ENCODE results near the gene CNTN6.

The CNTN6 gene

DNA sequence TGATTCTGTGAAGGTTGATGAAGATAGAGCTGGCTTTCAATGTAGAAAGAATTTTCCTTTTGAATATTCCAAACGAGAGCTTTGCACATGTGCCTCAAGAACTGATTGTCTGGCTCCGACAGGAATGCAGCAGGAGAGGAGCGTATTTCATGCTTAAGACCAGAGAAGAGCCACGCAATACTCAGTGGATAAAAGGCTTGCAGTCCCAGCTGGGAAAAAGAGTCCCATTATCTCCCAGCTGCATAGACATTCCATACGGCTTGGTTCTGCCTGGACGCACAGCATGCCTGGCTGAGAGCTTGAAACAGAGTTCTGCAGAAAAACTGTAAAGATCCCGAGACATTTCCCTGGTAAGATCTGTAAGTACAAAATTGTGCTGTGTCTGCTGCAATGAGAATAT, at the start of gene CNTN6:
TSS of gene CNTN6 (plus strand) at position 254 of the 400 bp plus-strand sequence. CDS start 54,985 bp downstream, outside the sequence.
- DNase-seq = no peak

DNA sequence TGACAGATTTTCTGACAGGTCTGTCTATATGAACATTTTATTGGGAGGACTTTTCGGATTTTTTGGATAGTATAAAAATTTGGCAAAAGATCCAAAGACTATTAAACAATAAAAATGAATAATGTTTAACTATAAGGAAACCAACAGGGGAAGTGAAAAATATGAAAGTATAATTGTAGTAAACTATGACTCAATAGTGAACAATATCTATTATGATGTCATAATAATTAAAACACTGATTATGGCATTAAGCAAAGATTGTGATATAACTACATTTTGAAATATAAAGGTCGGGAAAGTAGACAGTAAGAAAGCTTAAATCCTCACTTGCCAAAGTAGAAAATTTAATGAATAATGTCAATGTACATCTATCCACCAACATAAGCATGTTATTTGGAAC, 44.3 kb upstream of the CNTN6 start:
- DNase-seq = no peak

DNA sequence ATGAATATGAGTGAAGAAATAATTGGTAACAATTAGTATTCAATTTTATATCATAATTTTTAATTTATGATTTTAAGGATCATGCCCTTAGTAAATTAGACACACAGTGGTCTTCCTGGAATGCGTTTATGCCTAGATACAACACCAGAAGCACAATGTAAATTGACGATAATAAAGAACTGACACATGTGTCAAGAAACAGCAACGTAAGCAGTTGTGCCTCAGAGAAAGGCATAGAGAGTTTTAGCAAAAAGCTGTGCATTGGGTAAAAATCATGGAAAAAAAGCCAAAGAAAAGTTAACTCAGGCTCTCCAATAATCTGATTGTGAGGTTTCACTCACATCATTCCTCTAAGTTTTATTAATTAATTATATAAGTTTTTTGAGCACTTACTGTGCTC, 37.0 kb upstream of the CNTN6 start:
- DNase-seq = no peak

DNA sequence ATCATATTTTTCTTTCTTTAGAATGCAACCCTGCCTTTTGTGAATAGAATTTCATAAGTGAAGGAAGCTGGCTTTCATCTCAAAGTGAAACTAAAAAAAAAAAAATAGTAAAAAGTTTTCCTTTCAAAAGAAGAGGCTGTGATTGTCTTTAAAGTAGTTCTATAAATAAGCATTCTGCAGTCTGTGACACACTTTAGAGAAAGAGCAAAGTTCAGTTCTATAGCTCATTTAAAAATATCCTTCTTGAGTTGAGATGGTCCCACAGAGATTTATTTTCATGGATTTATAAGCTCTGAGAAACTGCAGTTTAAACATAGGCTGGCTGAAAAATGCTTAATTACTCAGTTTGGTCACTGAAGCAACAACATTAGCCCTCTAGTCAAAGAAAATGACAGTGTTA, 36.1 kb upstream of the CNTN6 start:
- no peak for DNase-seq

DNA sequence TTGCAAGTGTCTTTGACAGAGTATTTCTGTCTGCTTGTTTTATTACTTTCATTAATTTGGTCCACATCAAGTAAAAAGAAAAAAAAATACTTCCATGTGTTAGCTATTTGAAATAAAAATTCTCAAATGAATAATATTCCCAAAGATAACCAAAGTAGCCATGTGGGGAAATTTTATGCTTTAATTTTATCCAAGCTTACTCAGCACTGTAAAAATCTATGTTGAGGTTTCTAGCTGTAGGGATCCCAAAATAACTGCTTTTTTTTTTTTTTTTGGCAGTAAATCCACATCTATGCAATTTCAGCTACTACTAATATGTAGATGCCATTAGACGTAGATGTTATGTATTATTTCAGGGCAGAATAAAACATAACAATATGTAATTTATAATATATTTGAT, 35.4 kb upstream of the CNTN6 start:
- DNase-seq = no peak

DNA sequence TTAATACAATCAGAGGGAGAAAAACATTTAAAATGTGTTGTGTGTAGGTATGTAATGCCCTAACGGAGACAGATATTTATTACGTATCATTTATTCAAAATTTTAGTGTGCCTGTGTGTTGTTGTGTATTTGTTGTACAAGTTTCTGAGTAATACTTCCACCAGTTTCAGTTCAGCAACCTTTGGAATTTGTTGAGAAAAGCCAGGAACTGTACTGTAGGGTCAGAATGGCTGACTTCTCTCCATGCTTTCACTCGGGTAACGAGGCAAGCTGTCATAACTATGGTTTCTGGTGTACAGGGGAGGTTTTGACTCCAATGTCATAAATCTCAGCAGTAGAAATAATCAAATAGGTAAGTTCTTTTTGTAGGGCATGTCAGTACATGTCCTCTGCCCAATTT, 23.8 kb upstream of the CNTN6 start:
- no peak for DNase-seq

DNA sequence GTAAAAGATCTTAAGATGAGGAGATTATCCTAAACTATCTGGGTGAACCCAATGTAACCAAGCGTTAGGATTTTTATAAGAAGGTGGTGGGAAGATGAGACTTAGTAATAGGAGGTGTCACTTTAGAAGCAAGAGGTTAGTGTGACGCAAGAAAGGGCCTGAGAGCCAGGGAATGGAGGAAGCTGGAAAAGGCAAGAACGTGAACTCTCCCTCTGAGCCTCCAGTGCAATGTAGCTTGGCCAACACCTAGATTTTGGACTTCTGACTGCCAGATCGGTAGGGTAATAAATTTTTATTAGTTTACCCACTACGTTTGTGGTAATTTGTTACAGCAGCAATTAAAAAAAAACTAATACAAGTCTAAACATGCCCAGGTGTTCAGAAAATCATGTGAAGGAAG, 20.8 kb upstream of the CNTN6 start:
- DNase-seq = no peak

DNA sequence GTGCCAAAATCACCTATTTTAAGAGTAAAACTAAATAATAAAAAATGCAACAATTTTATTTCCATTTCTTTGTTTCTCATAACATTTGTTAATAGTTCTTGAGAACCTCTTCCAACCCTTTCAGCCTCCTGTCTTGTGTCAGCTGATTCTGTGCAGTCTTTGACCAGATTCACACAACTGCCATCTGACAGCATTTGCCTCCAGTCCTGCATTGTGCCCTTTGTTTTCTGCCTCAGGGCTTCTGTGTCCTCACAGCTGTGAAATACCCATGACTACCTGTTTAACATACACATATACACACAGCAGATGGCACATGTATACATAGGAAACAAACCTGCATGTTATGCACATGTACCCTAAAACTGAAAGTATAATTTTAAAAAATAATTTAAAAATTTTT, 13.2 kb upstream of the CNTN6 start:
- DNase-seq = no peak

DNA sequence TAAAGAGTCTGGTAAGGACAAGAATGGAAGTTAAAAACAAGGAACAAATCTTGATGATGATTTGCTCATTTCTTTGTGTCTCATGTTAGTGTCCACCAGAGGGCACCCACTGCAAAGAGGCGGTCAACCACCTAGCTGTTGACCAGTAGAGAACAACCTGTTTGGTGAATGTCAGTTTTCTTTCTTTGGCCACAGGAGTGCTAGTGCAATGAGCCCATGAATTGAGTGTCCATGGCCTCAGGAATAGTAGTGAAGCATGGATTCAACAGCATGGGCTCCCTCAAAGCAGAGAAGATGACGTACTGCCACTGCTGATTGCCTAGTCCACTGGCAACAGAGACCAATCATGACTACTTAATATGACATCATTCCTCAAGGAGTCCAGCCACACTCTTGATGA, 10.7 kb upstream of the CNTN6 start:
- no peak for DNase-seq

DNA sequence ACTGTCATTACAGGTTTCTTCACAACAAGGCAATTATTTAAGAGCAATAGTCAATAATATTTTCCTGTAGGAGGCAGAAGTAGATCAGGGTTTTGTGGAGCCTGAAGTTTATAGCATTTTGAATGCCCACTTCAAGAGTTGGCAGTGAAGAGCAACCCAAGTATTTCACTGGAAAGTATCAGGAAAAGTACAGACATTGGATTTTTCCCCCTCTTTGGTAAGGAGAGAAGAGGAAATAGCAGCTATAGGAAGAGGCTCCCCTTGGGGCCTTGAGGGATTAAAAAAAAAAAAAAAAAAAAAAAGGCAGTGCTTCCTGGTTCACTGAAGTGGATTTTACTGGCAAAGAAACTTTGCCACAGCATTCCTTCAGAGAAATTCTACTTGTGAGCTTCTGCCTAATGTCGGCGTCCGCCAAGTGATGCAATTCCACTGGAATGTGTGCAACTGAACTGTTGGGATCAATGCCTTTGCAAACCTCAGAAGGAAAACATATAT, 5.7 kb upstream of the CNTN6 start:
- no peak for DNase-seq

DNA sequence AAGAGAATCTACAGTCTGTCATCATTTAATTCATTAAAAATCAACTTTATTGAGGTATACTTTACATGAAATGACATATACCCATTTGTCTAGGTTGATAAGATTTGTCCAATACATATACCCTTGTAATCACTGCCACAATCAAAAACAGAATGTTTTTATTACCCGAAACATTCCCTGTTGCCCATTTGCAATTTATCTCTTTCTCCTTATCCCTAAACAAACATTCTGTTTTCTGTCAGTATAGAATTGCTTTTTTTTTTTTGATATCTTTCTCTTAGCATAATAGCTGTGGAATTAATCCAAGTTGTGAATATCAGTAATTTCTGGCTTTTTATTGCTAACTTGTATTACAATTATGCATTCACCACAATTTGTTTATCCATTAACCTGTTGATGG, 4.3 kb upstream of the CNTN6 start:
- no peak for DNase-seq

DNA sequence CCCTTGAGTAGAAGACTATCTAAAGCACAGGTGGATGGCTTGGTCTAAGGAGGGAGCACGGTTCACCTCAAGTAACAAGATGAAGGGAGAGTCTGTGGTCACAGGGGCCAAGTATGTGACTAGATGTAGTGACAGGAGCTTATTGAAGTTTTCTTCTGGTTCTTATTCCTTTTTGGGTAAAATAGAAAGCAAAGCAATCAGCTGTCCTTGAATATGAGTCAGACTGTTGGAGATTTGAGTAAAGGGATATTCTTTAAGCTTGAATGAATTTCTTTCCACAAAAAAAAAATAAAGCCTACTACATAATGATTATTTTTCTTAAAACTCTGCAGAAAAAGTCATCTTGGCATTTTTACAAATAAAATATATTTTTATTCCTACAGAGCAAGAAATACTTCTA, 1.5 kb upstream of the CNTN6 start:
- DNase-seq = no peak

DNA sequence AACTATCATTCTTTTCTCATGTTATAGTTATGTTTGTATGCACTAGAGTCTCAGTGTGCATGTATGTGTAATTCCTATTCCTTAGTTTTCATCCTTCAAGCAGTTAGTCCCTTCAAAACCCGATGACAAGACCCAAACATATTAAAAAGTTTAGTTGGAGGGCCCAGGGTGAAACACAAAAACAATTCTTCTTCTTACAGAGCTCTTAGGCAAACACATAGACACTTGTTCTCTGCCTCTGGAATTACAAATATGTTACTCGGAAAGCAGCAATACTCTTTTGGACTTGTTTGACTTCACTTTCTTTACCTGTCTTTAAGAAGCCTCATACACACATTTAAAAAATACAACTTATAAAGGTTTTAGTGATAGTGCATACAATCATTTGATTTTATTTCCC, 763 bp upstream of the CNTN6 start:
- DNase-seq = no peak

DNA sequence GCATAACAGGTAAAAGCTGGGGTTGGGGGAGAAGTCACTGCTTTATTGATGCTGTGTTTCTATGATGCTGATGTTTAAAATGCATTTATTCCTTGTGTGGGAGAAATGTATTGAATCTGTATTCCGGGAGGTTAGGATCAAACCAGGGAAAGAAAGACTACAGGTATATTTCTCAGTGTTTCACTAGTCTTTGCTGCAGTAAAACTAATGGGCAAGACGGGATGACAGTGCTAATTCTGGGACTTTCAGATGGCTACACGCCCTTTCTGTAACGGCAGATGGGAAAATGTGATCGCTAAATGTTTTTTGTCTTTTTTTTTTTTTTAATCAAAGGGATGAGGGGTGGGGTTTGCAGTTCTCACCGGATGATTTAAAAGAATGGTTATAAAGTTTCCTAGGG, 393 bp downstream of the CNTN6 start:
- no peak for DNase-seq

DNA sequence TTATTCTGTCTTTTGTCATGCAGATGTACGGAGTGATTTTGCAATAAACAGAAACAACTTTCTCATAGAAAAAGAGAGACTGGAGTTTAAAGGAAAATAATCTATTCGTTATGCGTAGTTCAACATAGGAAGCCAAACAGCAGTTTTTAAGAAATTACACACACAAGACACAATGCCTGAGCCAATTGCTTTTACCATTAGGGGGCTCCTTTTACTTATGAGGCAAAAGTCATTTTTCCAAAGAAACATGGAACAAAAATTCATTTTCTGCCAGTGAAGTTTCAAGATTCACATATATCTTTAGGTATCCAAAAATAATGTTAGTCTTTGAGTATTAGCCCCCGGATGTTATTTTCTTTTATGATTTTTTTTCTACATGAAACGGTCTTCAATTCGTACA, 10.7 kb downstream of the CNTN6 start:
- no peak for DNase-seq

DNA sequence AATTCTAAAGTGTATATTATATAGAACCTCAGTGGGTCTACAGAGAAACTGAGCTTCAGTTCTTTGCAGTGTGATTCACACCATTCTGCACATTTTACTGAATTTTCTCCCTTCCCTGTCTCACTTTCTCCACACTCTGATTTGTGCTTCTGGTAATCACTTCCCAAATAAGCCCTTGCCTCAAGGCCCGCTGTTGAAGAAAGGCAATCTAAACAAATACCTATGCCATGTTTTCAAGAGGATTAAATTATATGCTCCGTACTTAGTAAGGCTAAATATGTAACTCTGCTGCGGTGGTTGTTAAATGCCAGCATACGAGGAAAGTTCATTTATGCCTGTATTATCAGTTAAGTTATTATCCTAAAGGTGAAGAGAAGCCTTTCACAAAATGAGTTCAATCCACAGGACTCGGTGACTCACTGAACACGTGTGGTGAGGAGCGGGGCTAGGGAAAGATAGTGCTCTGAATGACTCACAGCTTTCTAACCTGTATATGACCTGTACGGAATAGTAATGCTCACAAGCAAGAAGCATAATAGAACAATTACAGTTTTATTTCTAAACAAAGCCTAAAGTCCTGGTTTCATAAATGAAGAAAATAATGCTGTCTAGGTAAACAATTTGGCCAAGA, 25.1 kb downstream of the CNTN6 start:
- no peak for DNase-seq

DNA sequence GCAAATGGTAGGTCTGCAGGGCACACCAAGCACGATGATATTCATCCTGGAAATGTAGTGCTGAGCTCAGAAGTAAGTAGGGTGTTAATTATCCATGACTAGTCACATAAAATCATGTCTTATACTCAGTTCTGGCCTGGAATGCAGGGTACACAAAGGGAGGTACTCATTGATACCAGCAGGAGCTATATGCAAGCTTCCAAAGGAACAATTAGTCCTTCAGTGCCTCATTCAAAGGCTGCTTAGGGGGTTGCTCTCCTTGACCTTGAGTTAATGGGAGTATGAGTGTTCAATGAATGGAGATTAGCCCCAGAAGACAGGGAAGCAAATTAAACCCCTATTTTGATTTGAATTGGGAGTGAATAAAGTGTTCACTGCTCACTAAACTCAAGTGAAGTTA, 38.3 kb downstream of the CNTN6 start:
- no peak for DNase-seq

DNA sequence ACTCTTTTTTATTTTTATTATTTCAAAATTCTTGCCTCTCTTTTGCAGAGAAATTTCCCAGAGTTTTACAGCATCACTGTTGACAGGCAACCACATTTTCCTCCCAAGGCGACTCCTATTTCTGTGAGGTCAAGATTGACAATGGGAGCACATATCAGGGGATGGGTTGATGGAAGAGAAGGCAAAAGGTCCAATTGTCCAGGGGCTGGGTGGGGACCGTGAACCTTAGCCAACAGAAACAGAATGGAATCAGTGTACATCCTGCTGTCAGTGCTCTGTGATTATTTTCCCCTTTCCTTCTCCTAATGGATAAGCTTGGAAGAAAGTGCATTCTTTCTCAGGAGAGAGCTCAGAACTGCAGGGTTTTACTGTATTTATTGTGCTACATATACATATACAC, 42.4 kb downstream of the CNTN6 start:
- no peak for DNase-seq

DNA sequence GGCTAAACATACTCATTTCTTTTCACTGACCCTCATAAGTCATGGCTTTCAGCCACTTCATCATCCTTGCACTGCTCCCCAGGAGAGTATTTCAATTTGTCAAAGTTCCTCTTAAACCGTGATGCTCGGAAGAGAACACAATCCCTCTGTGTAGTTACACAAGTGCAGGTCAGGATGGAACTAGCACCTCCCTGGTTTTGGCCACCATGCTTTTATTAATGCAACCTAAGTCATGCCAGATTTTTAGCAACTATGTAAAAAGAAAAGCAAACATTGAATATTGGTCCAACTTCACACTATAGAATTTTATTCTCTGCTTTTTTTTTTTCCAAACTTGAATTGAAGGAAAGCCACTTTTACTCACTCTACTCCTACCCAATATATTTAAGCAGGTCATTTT, 45.2 kb downstream of the CNTN6 start:
- DNase-seq = no peak

DNA sequence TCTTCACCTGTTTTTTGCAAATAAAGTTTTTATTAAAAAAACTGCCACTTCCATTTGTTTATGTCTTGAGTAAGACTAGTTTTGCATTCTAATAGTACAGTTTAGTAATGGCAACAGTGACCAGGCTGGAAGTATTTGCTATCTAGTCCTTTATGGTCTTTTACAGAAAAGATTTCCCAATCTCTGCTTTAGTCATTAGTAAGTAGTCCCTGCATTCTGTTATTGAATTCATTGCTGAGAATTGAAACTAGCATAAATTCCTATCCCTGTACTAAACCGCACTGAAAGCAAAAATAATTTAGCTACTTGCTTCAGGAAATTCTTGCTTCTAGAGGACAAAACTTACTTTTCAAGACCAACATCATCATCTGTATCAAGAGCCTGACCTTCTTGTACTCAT, 46.2 kb downstream of the CNTN6 start:
- no peak for DNase-seq

DNA sequence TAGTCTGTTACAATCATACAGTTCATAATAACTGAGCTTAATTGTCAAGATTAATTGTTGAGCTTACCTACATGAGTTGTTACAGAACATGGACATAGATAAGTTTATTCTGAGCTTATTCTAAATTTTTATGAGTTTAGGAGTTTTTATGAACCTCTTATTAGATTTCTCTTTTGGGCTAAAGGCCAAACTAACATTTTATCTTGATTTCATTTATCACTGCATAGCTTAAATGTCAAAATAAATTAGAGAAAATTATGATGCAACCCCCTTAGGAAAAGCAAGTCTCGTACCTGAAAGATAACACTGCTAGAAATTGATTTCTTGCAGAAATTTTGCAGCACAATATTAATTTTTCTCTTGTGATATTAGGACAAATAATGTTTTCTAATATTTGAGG, 54.5 kb downstream of the CNTN6 start:
- no peak for DNase-seq

DNA sequence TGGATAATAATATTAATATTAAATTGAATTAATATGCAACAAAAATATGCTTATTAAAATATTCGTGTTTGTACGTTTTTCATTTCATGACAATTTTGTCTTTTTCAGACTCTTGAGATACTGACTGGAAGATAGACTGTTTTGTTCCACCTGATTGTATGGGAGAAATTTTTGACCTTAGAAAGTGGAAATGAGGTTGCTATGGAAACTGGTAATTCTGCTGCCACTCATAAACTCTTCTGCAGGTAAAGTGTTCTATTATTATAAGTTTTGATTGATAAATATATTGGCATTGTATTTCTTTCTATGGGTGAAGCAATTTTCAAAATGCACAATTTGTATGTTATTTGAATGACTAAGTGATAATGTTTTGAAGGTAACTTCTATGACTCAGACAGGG, 55.0 kb downstream of the CNTN6 start:
- no peak for DNase-seq

DNA sequence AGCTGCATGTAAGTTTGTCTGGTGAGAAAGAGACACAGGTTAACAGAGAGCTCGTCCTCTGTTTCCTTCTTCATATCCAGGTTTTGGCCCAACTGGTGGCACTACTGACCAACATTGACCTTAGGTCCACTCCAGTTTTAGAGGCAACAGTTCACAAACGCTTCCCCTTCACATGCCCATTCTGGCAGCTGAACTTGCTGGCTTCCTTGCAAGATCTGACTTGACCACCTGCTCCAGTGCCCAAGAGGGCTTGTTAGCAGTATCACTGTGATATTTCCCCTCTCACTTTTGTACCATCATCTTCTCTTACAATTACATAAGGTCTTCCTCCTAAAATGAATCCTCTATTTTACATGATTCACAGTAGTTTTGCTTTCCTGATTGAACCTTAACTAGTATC, 71.3 kb downstream of the CNTN6 start:
- DNase-seq = no peak

DNA sequence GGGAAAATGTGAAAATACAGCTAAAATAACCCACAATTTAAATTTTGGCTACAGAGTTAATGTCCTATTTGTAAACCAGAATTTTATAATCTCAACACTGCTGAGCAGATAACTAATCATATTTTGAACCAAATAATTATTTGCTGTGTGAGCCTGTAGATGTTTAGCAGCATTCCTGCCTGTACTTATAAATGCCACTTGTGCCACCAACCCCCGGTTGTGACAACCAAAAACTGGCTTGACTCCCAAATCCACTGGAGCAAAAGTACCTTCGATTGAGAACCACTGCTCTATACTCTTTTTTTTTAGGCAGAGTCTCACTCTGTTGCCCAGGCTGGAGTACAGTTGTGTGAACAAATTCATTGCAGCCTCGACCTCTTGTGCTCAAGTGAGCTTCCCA, 78.5 kb downstream of the CNTN6 start:
- no peak for DNase-seq

DNA sequence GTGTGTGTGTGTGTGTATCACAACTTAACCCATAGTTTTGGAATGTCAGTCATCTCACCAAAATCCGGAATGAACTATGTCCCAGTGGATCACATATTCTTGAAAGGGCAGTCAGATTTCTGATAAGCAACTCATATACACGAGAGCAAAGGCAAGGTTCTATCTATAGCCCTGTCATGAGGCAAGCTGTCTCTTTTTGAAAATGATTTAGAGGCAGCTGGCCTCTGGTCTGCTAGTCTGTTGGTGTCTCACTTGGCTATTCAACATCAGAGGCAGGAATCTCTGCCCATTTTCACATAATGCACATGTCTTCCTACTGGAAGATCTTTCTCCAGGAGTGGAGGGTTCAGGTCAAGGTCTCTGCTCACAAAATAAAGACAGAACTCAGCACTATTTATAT, 79.8 kb downstream of the CNTN6 start:
- no peak for DNase-seq

DNA sequence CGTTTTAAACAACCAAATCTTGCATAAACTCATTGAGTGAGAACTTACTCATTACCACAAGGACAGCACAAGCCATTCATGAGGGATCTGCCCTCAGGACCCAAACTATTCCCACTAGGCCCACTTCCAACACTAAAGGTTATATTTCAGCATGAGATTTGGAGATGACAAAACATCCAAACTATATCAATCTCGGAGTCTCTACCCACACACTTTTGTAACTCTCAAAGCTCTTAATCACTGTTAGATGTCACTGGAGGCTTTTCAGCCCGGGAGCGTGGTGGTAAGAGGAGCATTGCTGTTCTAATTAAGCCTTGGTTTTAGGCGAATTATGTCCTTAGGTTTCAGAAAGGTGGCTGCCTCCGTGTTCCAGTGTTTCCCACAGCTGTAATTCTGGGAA, 86.3 kb downstream of the CNTN6 start:
- DNase-seq = no peak

Measured in NK-92 treated with Interleukin-12 subunit alpha and Interleukin-12 subunit beta, amount 100 ng/mL, for 24 hours (cell line).